ENCODE measurements around the gene BCAS3.

BCAS3 gene

DNA sequence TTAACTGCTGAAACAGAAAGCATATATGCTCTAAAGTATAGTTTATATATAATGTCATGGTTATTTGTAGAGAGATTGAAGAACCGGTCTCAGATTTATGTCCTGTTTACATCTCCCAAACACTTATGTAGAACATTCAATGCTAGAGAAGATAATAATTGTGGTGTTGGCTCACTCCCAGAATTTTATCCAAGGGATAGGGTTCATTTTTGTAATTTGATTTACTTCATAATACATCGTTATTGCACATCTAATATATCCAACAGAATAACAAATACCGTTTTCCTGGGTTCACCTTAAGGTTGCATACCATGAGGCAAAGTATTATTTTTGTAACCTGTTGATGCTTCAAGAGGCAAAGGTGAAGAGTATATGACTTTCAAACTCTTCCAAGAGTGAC, 519.1 kb downstream of the BCAS3 start:
- TF ChIP-seq ZFX (IDR thresholded peaks at IDR 0.05) = no peak
- no peak for TF ChIP-seq CTCF (conservative IDR thresholded peaks at IDR 0.05)
- H3K27ac ChIP-seq = no peak overlapping the region

DNA sequence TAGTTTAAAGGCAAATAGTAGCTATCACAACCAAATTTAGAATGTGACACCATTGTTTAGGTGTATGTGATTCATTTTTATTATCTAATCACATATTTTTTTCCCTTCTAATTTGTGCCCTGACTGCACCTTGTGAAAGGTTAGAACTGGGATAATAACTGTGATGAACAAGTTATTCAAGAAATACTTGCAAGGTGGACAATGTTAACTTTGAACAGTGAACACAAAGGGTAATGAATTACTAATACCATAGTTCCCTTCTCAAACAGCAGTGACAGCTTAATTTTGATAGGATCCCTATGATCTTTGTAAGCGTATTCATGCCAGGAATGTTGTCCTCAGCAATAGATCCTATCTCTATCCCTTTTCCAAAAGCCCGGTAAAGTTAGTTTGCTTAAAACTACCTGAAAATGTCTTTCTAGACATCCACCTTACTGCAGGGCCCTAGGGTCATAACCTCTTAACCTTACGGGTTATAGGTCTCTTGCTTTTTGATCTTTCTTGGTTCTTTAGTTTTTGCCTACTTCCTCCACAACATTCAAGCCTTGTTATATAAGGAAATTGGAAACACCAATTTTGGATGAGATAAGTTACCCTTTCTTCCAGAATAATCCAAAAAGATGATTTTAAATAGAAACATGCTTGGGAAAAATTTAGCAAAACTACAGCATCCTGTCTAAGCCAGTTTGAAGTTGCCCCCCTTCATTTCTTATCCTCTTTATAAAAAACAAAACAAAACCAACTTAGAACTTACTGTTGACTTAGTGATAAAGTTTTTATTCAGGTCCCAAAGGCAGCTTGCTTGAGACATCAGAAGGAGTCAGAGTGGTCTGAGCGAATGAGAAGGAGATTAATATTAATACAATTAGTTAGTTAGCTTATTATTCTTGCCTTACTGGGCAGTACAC, 522.0 kb downstream of the BCAS3 start:
- TF ChIP-seq ZFX (IDR thresholded peaks at IDR 0.05) = no peak
- no peak for TF ChIP-seq CTCF (conservative IDR thresholded peaks at IDR 0.05)
- H3K27ac ChIP-seq = no peak overlapping the region

DNA sequence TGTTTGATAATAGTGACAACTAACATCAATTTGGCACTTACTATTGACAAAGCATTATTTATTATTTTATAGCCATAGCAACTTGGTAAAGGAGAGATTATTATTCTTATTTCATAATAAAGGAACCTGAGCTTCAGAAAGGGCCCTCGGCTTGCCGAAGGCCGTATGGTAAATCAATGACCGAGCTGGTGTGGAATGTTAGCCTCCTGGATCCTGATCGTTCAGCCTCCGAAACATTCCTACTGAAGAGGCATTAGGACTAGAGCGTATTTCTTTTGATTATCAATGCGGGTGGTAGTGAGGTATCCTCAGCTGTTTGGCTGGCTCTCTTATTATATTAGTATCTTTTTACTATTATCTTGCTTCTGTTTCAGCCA, 522.7 kb downstream of the BCAS3 start:
- H3K27ac ChIP-seq = no peak overlapping the region
- TF ChIP-seq CTCF (conservative IDR thresholded peaks at IDR 0.05) (no peak), ZFX (IDR thresholded peaks at IDR 0.05) (no peak)

GRCh38 chr17:61201211-61201610, 523.6 kb downstream of the BCAS3 start:
- H3K27ac ChIP-seq = no peak overlapping the region

GRCh38 chr17:61202564-61202963, 524.9 kb downstream of the BCAS3 start:
- H3K27ac ChIP-seq = no peak overlapping the region
- TF ChIP-seq ZFX (IDR thresholded peaks at IDR 0.05) (no peak), CTCF (conservative IDR thresholded peaks at IDR 0.05) (no peak)

More at GRCh38 chr17:61201211-61201610, 523.6 kb downstream of the BCAS3 start:
- TF ChIP-seq CTCF (conservative IDR thresholded peaks at IDR 0.05) (no peak), ZFX (IDR thresholded peaks at IDR 0.05) (no peak)

GRCh38 chr17:61203671-61204131, 526.0 kb downstream of the BCAS3 start:
- H3K27ac ChIP-seq = no peak overlapping the region
- TF ChIP-seq ZFX (IDR thresholded peaks at IDR 0.05) (no peak), CTCF (conservative IDR thresholded peaks at IDR 0.05) (no peak)

DNA sequence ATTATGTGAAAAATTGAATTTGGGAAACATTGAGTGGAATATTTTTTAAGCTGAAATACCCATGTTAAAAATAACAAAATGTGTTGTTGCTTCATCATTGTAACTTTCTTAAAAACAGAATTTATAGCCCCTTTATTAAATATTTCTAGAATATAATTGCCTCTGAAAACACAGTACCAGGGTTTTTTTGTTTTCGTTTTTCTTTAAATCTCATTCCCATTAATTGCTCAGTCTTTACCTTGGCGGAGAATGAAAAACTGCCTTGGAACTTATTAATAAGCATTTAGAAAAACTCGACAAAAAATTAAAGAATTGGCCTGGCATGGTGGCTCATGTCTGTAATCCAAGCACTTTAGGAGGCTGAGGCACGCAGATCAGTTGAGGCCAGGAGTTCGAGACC, 526.8 kb downstream of the BCAS3 start:
- no peak for TF ChIP-seq ZFX (IDR thresholded peaks at IDR 0.05)
- TF ChIP-seq CTCF (conservative IDR thresholded peaks at IDR 0.05) = no peak
- H3K27ac ChIP-seq = no peak overlapping the region

Data from C4-2B (cell line).